Measurements from ENCODE around the gene HCRTR2. TPM values are rescaled to one million over a fixed set of nuclear protein-coding genes. Genes with fewer than 3 reads are reported as not detected.
A peak's percentile ranks its signal among the peaks of the same experiment; 100 is the strongest.

The HCRTR2 gene
- total and polyA plus RNA-seq, 2 experiments from 2014 or later, result not detected

- Histone ChIP-seq H3K9me3 (ENCODE audit: low read depth) (no peaks in the 10 kb centered on the region), H3K27ac (no peak overlapping the region), H3K4me3 (no peak overlapping the region), H3K36me3 (no peaks in the 10 kb centered on the region), H3K27me3 (no peaks in the 10 kb centered on the region), H3K4me1 (ENCODE audit: low read depth) (peaks cover 3% of the 10 kb centered on the region)
- no peak for TF ChIP-seq CTCF (IDR thresholded peaks at IDR 0.05; ENCODE audit: low read depth, low read length)
- DNase-seq (ENCODE audit: low read depth in 1 of 2, low spot score in 1 of 2), result no peak
Observed at GRCh38 chr6:55299286-55299985, 125.1 kb downstream of the HCRTR2 start.

GRCh38 chr6:55304747-55305146 lies 130.4 kb downstream of the HCRTR2 start:
- TF ChIP-seq CTCF (IDR thresholded peaks at IDR 0.05; ENCODE audit: low read depth, low read length), result no peak
- H3K4me1 ChIP-seq (ENCODE audit: low read depth), result peaks cover 3% of the 10 kb centered on the region
- H3K27ac ChIP-seq, result no peak overlapping the region
- H3K9me3 ChIP-seq (ENCODE audit: low read depth), result no peaks in the 10 kb centered on the region
- H3K4me3 ChIP-seq, result no peak overlapping the region
- no peak for DNase-seq (ENCODE audit: low read depth in 1 of 2, low spot score in 1 of 2)
- H3K27me3 ChIP-seq, result no peaks in the 10 kb centered on the region
- H3K36me3 ChIP-seq, result no peaks in the 10 kb centered on the region

- Histone ChIP-seq H3K9me3 (ENCODE audit: low read depth) (no peaks in the 10 kb centered on the region), H3K36me3 (no peaks in the 10 kb centered on the region), H3K27me3 (no peaks in the 10 kb centered on the region), H3K4me3 (no peak overlapping the region), H3K27ac (no peak overlapping the region), H3K4me1 (ENCODE audit: low read depth) (peaks cover 8% of the 10 kb centered on the region)
- TF ChIP-seq CTCF (IDR thresholded peaks at IDR 0.05; ENCODE audit: low read depth, low read length), result no peak
- peak in 1 of 2 donors; percentile 15 for DNase-seq (ENCODE audit: low read depth in 1 of 2, low spot score in 1 of 2)
Observed at GRCh38 chr6:55319961-55320695, 145.8 kb downstream of the HCRTR2 start.

GRCh38 chr6:55320696-55321086 lies 146.4 kb downstream of the HCRTR2 start:
- H3K4me1 ChIP-seq (ENCODE audit: low read depth), result peaks cover 8% of the 10 kb centered on the region
- H3K9me3 ChIP-seq (ENCODE audit: low read depth), result no peaks in the 10 kb centered on the region
- H3K27me3 ChIP-seq, result no peaks in the 10 kb centered on the region
- H3K36me3 ChIP-seq, result no peaks in the 10 kb centered on the region
- H3K4me3 ChIP-seq, result no peak overlapping the region
- H3K27ac ChIP-seq, result no peak overlapping the region
- TF ChIP-seq CTCF (IDR thresholded peaks at IDR 0.05; ENCODE audit: low read depth, low read length), result no peak
- DNase-seq (ENCODE audit: low read depth in 1 of 2, low spot score in 1 of 2), result no peak

- Histone ChIP-seq H3K27ac (no peak within 1 kb of the TSS), H3K4me1 (ENCODE audit: low read depth) (no peaks in the 10 kb centered on the region), H3K4me3 (no peak within 1 kb of the TSS), H3K27me3 (no peaks in the 10 kb centered on the region), H3K36me3 (no peaks in the 10 kb centered on the region), H3K9me3 (ENCODE audit: low read depth) (no peaks in the 10 kb centered on the region)
- TF ChIP-seq CTCF (IDR thresholded peaks at IDR 0.05; ENCODE audit: low read depth, low read length), result no peak
- DNase-seq (ENCODE audit: low read depth in 1 of 2, low spot score in 1 of 2), result no peak
Observed at GRCh38 chr6:55327169-55327568, 152.9 kb downstream of the HCRTR2 start, which contains the start of gene GFRAL. Gene GFRAL, plus strand, starts transcription at chr6:55327469. Its CDS starts 86 bp downstream, at chr6:55327555.

Other genes with a start within 250 kb of the HCRTR2 start
- gene GFRAL, start 153.0 kb downstream of the HCRTR2 start, total RNA-seq, result not detected in 2 replicates
- gene GFRAL, start 153.0 kb downstream of the HCRTR2 start, polyA plus RNA-seq, result not detected in 2 replicates

Measured in cardiac muscle cell (in vitro differentiated cells and primary cell).